H9 (cell line): ENCODE data around the gene ST6GAL1. TPM values are rescaled to one million over a fixed set of nuclear protein-coding genes. Genes with fewer than 3 reads are reported as not detected.

Experiments used
- DNase-seq: peaks from one replicate; pipeline ENCODE4 v3.0.0-alpha.2; 2017
- H2AFZ ChIP-seq: one replicate; pipeline ENCODE4 v1.6.1; 2013; ENCODE audit warnings: mild to moderate bottlenecking, low read length, control low read depth, moderate library complexity
- H2AK5ac ChIP-seq: 2 replicates; pipeline ENCODE4 v1.6.1; 2013; ENCODE audit warnings: low read length, control low read depth, mixed read lengths; ENCODE audit not compliant: insufficient read length
- H2BK120ac ChIP-seq: one replicate; pipeline ENCODE4 v1.6.1; 2013; ENCODE audit warnings: low read depth, mild to moderate bottlenecking, low read length, control low read depth, inconsistent platforms; ENCODE audit not compliant: poor library complexity, severe bottlenecking
- H2BK12ac ChIP-seq: 2 replicates; pipeline ENCODE4 v1.6.1; 2013; ENCODE audit warnings: low read length, control low read depth, mixed read lengths, low read depth; ENCODE audit not compliant: insufficient read length
- H2BK15ac ChIP-seq: 2 replicates; pipeline ENCODE4 v1.6.1; 2013; ENCODE audit warnings: low read depth, low read length, control low read depth
- H2BK20ac ChIP-seq: one replicate; pipeline ENCODE4 v1.6.1; 2013; ENCODE audit warnings: low read depth, mild to moderate bottlenecking, low read length, control low read depth, inconsistent platforms; ENCODE audit not compliant: poor library complexity, severe bottlenecking
- H2BK5ac ChIP-seq: 2 replicates; pipeline ENCODE4 v1.6.1; 2013; ENCODE audit warnings: low read length, control low read depth, mixed read lengths; ENCODE audit not compliant: insufficient read length
- H3K14ac ChIP-seq: 2 replicates; pipeline ENCODE4 v1.6.1; 2013; ENCODE audit warnings: low read length, control low read depth; ENCODE audit not compliant: insufficient read depth
- H3K18ac ChIP-seq: 2 replicates; pipeline ENCODE4 v1.6.1; 2013; ENCODE audit warnings: low read depth, mild to moderate bottlenecking, mixed read lengths, low read length, control low read depth; ENCODE audit not compliant: insufficient read length
- H3K23ac ChIP-seq: 2 replicates; pipeline ENCODE4 v1.6.1; 2013; ENCODE audit warnings: low read length, control low read depth, mixed read lengths, low read depth; ENCODE audit not compliant: insufficient read length
- H3K23me2 ChIP-seq: 2 replicates; pipeline ENCODE4 v1.6.1; 2013; ENCODE audit warnings: low read depth, mild to moderate bottlenecking, mixed read lengths, low read length, control low read depth; ENCODE audit not compliant: insufficient read length, poor library complexity, severe bottlenecking
- H3K27ac ChIP-seq: 2 replicates; pipeline ENCODE4 v1.5.1; 2013; ENCODE audit warnings: low read length, control low read depth, mixed read lengths, low read depth; ENCODE audit not compliant: insufficient read length
- H3K27me3 ChIP-seq: 2 replicates; pipeline ENCODE4 v1.6.1; 2013; ENCODE audit warnings: low read length, control low read depth, inconsistent platforms; ENCODE audit not compliant: insufficient read depth
- H3K4ac ChIP-seq: 2 replicates; pipeline ENCODE4 v1.6.1; 2013; ENCODE audit warnings: low read depth, mild to moderate bottlenecking, control low read depth, inconsistent platforms, low read length, moderate library complexity
- H3K4me1 ChIP-seq: 2 replicates; pipeline ENCODE4 v1.6.1; 2013; ENCODE audit warnings: low read length, control low read depth, inconsistent platforms; ENCODE audit not compliant: insufficient read depth
- H3K4me2 ChIP-seq: 2 replicates; pipeline ENCODE4 v1.6.1; 2013; ENCODE audit warnings: low read length, control low read depth, mixed read lengths; ENCODE audit not compliant: insufficient read length, insufficient read depth
- H3K56ac ChIP-seq: 2 replicates; pipeline ENCODE4 v1.6.1; 2013; ENCODE audit warnings: low read depth, mild to moderate bottlenecking, mixed read lengths, low read length, control low read depth; ENCODE audit not compliant: insufficient read length
- H3K79me1 ChIP-seq: 2 replicates; pipeline ENCODE4 v1.6.1; 2013; ENCODE audit warnings: low read depth, mild to moderate bottlenecking, moderate library complexity, low read length, control low read depth, inconsistent platforms; ENCODE audit not compliant: insufficient read depth, poor library complexity, severe bottlenecking
- H3K79me2 ChIP-seq: 2 replicates; pipeline ENCODE4 v1.6.1; 2013; ENCODE audit warnings: low read length, control low read depth, inconsistent platforms; ENCODE audit not compliant: insufficient read depth
- H3K9ac ChIP-seq: 2 replicates; pipeline ENCODE4 v1.6.1; 2013; ENCODE audit warnings: low read length, control low read depth, mixed read lengths; ENCODE audit not compliant: insufficient read length; ENCODE audit errors: extremely low read depth
- H3K9me3 ChIP-seq: one replicate; pipeline ENCODE4 v1.6.1; 2013; ENCODE audit warnings: low read depth, low read length, inconsistent platforms; ENCODE audit not compliant: control insufficient read depth
- H3T11ph ChIP-seq: one replicate; pipeline ENCODE4 v1.6.1; 2013; ENCODE audit warnings: mild to moderate bottlenecking, low read length, control low read depth, inconsistent platforms
- H4K20me1 ChIP-seq: one replicate; pipeline ENCODE4 v1.6.1; 2013; ENCODE audit not compliant: control insufficient read depth, insufficient read length, insufficient read depth
- H4K5ac ChIP-seq: 2 replicates; pipeline ENCODE4 v1.6.1; 2013; ENCODE audit warnings: low read depth, mild to moderate bottlenecking, mixed read lengths, low read length, control low read depth; ENCODE audit not compliant: insufficient read length
- H4K8ac ChIP-seq: replicated peaks from 2 replicates; pipeline ENCODE4 v1.6.1; 2013; ENCODE audit warnings: low read length, control low read depth, mixed read lengths, low read depth; ENCODE audit not compliant: insufficient read length
- H4K91ac ChIP-seq: 2 replicates; pipeline ENCODE4 v1.6.1; 2013; ENCODE audit warnings: low read depth, mild to moderate bottlenecking, moderate library complexity, mixed read lengths, low read length, control low read depth; ENCODE audit not compliant: insufficient read length
- H3K27ac Mint-ChIP-seq, 3 experiments: 2 replicates in 2 of 3; 3 replicates in 1 of 3; pipeline ENCODE4 v1.8.0; 2020 to 2021; ENCODE audit warnings: mixed read lengths in 3 of 3, mild to moderate bottlenecking in 1 of 3, moderate library complexity in 1 of 3
- H3K27me3 Mint-ChIP-seq: 2 replicates; pipeline ENCODE4 v1.8.0; 2021; ENCODE audit warnings: low read depth, mild to moderate bottlenecking, moderate library complexity, mixed read lengths
- H3K36me3 Mint-ChIP-seq, 3 experiments: 2 replicates in 2 of 3; 3 replicates in 1 of 3; pipeline ENCODE4 v1.8.0; 2020 to 2021; ENCODE audit warnings: low read depth in 3 of 3, mixed read lengths in 3 of 3; ENCODE audit not compliant: insufficient read depth in 1 of 3
- H3K4me1 Mint-ChIP-seq, 2 experiments: 2 replicates each; pipeline ENCODE4 v1.8.0; 2020; ENCODE audit warnings: mixed read lengths in 2 of 2
- H3K4me3 Mint-ChIP-seq, 2 experiments: 2 replicates in 1 of 2; 3 replicates in 1 of 2; pipeline ENCODE4 v1.8.0; 2020 to 2021; ENCODE audit warnings: mild to moderate bottlenecking in 2 of 2, mixed read lengths in 2 of 2, moderate library complexity in 1 of 2
- H3K9me3 Mint-ChIP-seq, 2 experiments: 2 replicates in 1 of 2; 3 replicates in 1 of 2; pipeline ENCODE4 v1.8.0; 2020; ENCODE audit warnings: mild to moderate bottlenecking in 2 of 2, mixed read lengths in 2 of 2, moderate library complexity in 1 of 2
- WGBS: extraction: QIAGEN DNeasy Blood & Tissue Kit; methylation state at CpG from one replicate; pipeline ENCODE4 v1.1.7; 2013; ENCODE audit warnings: missing lambda C conversion rate, low lambda C conversion rate, mixed read lengths; ENCODE audit not compliant: insufficient read length; ENCODE audit errors: extremely low coverage; 5-methylcytosine and 5-hydroxymethylcytosine counted together
- total RNA-seq: library from RNA; stranded (reverse); gene quantifications from 2 replicates; pipeline ENCODE4 v1.2.1, GENCODE V29; 2021
- TF ChIP-seq, protein P1 (sequence below): fragments of 200-600 bp; sonication (generic); conservative IDR thresholded peaks from 3 replicates; pipeline ENCODE4 v1.8.0; 2021; ENCODE audit warnings: antibody characterized with exemption, mild to moderate bottlenecking

ST6GAL1 gene
- total RNA-seq, 1 experiment from 2014 or later, result 139 TPM

DNA sequence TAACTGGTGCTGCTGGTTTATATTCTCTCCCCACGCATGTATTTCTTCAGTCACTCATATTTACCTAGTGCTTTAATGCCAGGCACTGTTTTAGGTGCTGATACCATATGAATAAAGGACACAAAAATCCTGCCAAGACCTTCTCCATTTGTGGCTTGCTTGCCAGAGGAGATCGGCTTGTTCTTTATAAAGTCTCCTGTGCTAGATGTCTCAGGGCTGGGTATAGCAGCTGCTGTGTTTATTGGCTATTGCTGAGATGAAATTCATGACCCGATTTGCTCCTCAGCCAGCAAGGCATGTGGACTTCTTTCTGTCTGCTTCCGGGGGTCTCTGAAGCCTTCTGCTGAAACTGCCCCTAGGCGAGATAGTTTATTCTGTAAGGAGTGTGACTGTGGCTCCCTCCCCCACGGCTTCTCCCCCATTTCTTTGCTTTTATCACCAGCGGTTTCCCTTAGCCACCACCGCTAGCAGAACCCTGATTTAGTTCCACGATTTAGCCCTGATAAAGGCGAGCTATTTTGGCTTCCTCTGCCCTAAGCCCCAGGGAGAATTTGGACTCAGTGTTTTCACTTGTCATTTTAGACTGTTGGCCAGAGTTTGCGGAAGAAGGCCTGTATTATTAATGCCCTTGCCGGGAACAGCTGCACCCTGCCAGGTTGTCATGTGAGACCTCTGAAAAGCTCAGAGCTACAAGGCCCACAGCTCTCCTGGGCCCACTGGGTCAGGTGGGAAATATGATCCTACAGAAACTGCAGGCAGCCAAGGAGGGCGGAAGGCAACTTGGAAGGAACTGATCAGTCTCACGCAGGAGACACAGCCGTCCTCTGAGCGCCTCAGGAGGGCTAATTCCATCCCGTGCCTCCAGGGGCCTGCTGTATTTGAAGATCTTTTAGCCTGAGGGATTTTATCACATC lies 46.8 kb downstream of the ST6GAL1 start:
- H3K4me1 ChIP-seq, result peaks cover 11% of the 10 kb centered on the region
- H3K14ac ChIP-seq, result no peak overlapping the region; the same call in 1 of the 2 replicates
- peak; percentile 43 for DNase-seq
- no peak overlapping the region for H3K56ac ChIP-seq
- H3K4me2 ChIP-seq, result no peak overlapping the region
- no peak overlapping the region for H2AK5ac ChIP-seq
- H3K18ac ChIP-seq, result no peak overlapping the region
- no peak overlapping the region for H2BK120ac ChIP-seq
- no peak overlapping the region for H3K27ac ChIP-seq
- H4K5ac ChIP-seq, result no peak overlapping the region
- no peak overlapping the region for H2BK12ac ChIP-seq
- TF ChIP-seq, protein P1, sequence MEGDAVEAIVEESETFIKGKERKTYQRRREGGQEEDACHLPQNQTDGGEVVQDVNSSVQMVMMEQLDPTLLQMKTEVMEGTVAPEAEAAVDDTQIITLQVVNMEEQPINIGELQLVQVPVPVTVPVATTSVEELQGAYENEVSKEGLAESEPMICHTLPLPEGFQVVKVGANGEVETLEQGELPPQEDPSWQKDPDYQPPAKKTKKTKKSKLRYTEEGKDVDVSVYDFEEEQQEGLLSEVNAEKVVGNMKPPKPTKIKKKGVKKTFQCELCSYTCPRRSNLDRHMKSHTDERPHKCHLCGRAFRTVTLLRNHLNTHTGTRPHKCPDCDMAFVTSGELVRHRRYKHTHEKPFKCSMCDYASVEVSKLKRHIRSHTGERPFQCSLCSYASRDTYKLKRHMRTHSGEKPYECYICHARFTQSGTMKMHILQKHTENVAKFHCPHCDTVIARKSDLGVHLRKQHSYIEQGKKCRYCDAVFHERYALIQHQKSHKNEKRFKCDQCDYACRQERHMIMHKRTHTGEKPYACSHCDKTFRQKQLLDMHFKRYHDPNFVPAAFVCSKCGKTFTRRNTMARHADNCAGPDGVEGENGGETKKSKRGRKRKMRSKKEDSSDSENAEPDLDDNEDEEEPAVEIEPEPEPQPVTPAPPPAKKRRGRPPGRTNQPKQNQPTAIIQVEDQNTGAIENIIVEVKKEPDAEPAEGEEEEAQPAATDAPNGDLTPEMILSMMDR, result peak; percentile 20; the same call in 1 of the 3 replicates
- H4K8ac ChIP-seq, result no peak overlapping the region
- H3K9ac ChIP-seq, result no peak overlapping the region
- peaks cover 5% of the 10 kb centered on the region for H3K23me2 ChIP-seq
- no peaks in the 10 kb centered on the region for H3K27me3 ChIP-seq
- Mint-ChIP-seq H3K27me3 (no peaks in the 10 kb centered on the region), H3K9me3 (no peaks in the 10 kb centered on the region), H3K27ac (peak overlapping the region; percentile 83 to 87 (median 86)), H3K4me3 (peak overlapping the region in 1 of 2 experiments; percentile 57; a peak in 1 of 5 replicates), H3K36me3 (peaks cover 51 to 93% (median 85%) of the 10 kb centered on the region in 3 experiments), H3K4me1 (peaks cover 25 to 37% of the 10 kb centered on the region in 2 experiments)
- 0 out of 2 replicates have a peak, but pooled peaks cover 1% of the 10 kb centered on the region for H3K79me2 ChIP-seq
- no CpG with 5 or more reads among the region's 17 CpGs for WGBS
- peaks cover 3% of the 10 kb centered on the region for H3K79me1 ChIP-seq
- no peak overlapping the region for H3K4ac ChIP-seq
- H2BK15ac ChIP-seq, result no peak overlapping the region
- H4K20me1 ChIP-seq, result no peaks in the 10 kb centered on the region
- H2BK20ac ChIP-seq, result no peak overlapping the region
- no peaks in the 10 kb centered on the region for H3K9me3 ChIP-seq
- no peak overlapping the region for H3T11ph ChIP-seq
- no peak overlapping the region for H4K91ac ChIP-seq
- no peak overlapping the region for H2BK5ac ChIP-seq
- H2AFZ ChIP-seq, result no peak overlapping the region
- H3K23ac ChIP-seq, result no peak overlapping the region
